DND-41 (cell line): Measurements from ENCODE around the gene PDLIM7.

Experiments
- ATAC-seq: fragments of 200-7000 bp; cut with Tn5 transposase; 3 replicates; pipeline ENCODE4 v1.9.1; 2021; ENCODE audit warnings: low read depth; ENCODE audit not compliant: insufficient read depth
- DNase-seq: peaks from one replicate; pipeline ENCODE4 v3.0.0-alpha.2; 2020
- H2AFZ ChIP-seq: 2 replicates; pipeline ENCODE4 v1.6.0; 2012; ENCODE audit warnings: low read depth, low read length
- H3K27ac ChIP-seq: 2 replicates; pipeline ENCODE4 v1.5.1; 2012; ENCODE audit warnings: low read length, inconsistent platforms
- H3K27me3 ChIP-seq: fragments of 200-600 bp; sonication (generic); 2 replicates; pipeline ENCODE4 v1.6.0; 2012; ENCODE audit warnings: low read length, mild to moderate bottlenecking, inconsistent platforms; ENCODE audit not compliant: insufficient read depth, poor library complexity
- H3K36me3 ChIP-seq: 2 replicates; pipeline ENCODE4 v1.5.1; 2012; ENCODE audit warnings: low read length, inconsistent platforms; ENCODE audit not compliant: insufficient read depth
- H3K4me1 ChIP-seq: 2 replicates; pipeline ENCODE4 v1.5.1; 2012; ENCODE audit warnings: mild to moderate bottlenecking, low read length; ENCODE audit not compliant: insufficient read depth
- H3K4me2 ChIP-seq: 2 replicates; pipeline ENCODE4 v1.6.0; 2012; ENCODE audit warnings: mild to moderate bottlenecking, moderate library complexity, low read length, inconsistent platforms; ENCODE audit not compliant: insufficient read depth
- H3K4me3 ChIP-seq, 2 experiments: fragments of 200-600 bp in 1 of 2; shearing (Covaris generic) in 1 of 2; 2 replicates each; pipeline ENCODE4 v1.5.1; 2012 to 2016; ENCODE audit warnings: inconsistent platforms in 2 of 2, low read length in 2 of 2, mild to moderate bottlenecking in 2 of 2, low read depth in 1 of 2, moderate library complexity in 1 of 2
- H3K79me2 ChIP-seq: 2 replicates; pipeline ENCODE4 v1.6.0; 2012; ENCODE audit warnings: low read length, inconsistent platforms; ENCODE audit not compliant: insufficient read depth
- H3K9ac ChIP-seq: 2 replicates; pipeline ENCODE4 v1.6.0; 2012; ENCODE audit warnings: low read depth, mild to moderate bottlenecking, inconsistent platforms, low read length, moderate library complexity
- H3K9me3 ChIP-seq: 2 replicates; pipeline ENCODE4 v1.5.1; 2012; ENCODE audit warnings: low read length, moderate library complexity, mild to moderate bottlenecking, inconsistent platforms; ENCODE audit not compliant: insufficient read depth, severe bottlenecking
- H4K20me1 ChIP-seq: 2 replicates; pipeline ENCODE4 v1.6.0; 2012; ENCODE audit warnings: low read length; ENCODE audit not compliant: insufficient read depth
- CTCF ChIP-seq: IDR thresholded peaks from 2 replicates; pipeline ENCODE4 v1.5.1; 2012; ENCODE audit warnings: borderline replicate concordance, low read length, moderate library complexity, mild to moderate bottlenecking; ENCODE audit not compliant: poor library complexity, severe bottlenecking; ENCODE audit errors: extremely low read depth
- EZH2 ChIP-seq: IDR thresholded peaks from 3 replicates; pipeline ENCODE4 v1.6.1; 2012; ENCODE audit warnings: borderline replicate concordance, low read depth, mild to moderate bottlenecking, moderate library complexity, low read length, inconsistent platforms; ENCODE audit not compliant: severe bottlenecking

Gene PDLIM7

DNA sequence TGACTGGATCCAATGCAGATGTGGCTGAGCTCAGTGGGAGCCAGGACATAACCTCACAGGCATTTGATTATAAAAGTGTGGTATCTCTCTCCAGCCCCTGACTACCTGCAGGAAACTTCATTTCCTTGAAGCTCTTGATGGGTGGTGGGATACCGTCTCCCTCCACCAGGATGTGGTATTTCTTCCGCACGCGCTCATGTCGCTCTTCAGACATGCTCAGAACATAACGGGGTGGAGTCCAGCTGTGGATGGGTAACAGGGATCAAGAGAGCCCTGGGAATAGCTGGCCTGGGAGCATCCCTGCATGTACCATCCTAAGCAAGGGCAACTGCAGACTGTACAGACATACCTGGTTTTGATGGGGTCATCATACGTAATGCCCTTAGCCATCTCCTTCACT lies 18.2 kb upstream of the PDLIM7 start:
- TF ChIP-seq CTCF (no peak), EZH2 (no peak)
- H3K9ac ChIP-seq = peak overlapping the region; percentile 66
- peak overlapping the region; percentile 60 to 77 for H3K4me3 ChIP-seq
- H3K9me3 ChIP-seq = no peaks in the 10 kb centered on the region
- peaks cover 71% of the 10 kb centered on the region for H3K36me3 ChIP-seq
- peaks cover 47% of the 10 kb centered on the region for H3K4me1 ChIP-seq
- no peak for DNase-seq
- no peak overlapping the region for H2AFZ ChIP-seq
- H3K4me2 ChIP-seq = peak overlapping the region; percentile 88
- H3K27me3 ChIP-seq = no peaks in the 10 kb centered on the region
- H3K27ac ChIP-seq = peak overlapping the region; percentile 83
- peaks cover 36% of the 10 kb centered on the region for H3K79me2 ChIP-seq
- peaks cover 28% of the 10 kb centered on the region for H4K20me1 ChIP-seq
- no peak for ATAC-seq

GRCh38 chr5:177514541-177514940 lies 17.1 kb upstream of the PDLIM7 start:
- H3K27ac ChIP-seq = no peak overlapping the region
- H4K20me1 ChIP-seq = peaks cover 28% of the 10 kb centered on the region
- H3K4me1 ChIP-seq = peaks cover 36% of the 10 kb centered on the region
- H3K9ac ChIP-seq = peak overlapping the region; percentile 11; the same call in 1 of the 2 replicates
- H3K9me3 ChIP-seq = no peaks in the 10 kb centered on the region
- H3K79me2 ChIP-seq = peaks cover 33% of the 10 kb centered on the region
- peak overlapping the region; percentile 88 for H3K4me2 ChIP-seq
- DNase-seq = no peak
- TF ChIP-seq EZH2 (no peak), CTCF (no peak)
- H3K36me3 ChIP-seq = peaks cover 68% of the 10 kb centered on the region
- H3K4me3 ChIP-seq = peak overlapping the region in 1 of 2 experiments; percentile 23; a peak in 1 of 4 replicates
- no peak overlapping the region for H2AFZ ChIP-seq
- H3K27me3 ChIP-seq = no peaks in the 10 kb centered on the region
- no peak for ATAC-seq

DNA sequence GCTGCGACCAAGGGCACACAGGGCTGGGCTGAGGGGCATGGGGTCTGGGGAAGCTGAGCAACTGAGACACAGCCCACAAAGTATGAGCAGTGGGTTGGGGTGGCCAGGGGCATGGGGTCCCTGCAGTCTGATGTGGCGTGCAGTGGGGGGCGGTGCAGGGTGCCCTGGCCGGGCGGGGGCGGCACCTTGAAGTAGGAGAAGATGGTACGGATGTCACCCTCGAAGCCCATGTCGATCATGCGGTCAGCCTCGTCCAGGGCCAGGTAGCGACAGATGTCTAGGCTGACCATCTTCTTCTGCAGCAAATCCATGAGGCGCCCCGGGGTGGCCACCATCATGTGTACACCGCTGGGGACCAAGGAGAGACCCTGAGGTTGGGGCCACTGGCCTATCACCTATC lies 16.1 kb upstream of the PDLIM7 start:
- H3K4me3 ChIP-seq = no peak overlapping the region
- DNase-seq = no peak
- no peak overlapping the region for H3K4me2 ChIP-seq
- H3K36me3 ChIP-seq = peaks cover 64% of the 10 kb centered on the region
- no peak for ATAC-seq
- no peak overlapping the region for H2AFZ ChIP-seq
- no peaks in the 10 kb centered on the region for H3K9me3 ChIP-seq
- no peak overlapping the region for H3K9ac ChIP-seq
- TF ChIP-seq EZH2 (no peak), CTCF (no peak)
- H3K27me3 ChIP-seq = no peaks in the 10 kb centered on the region
- H3K79me2 ChIP-seq = peaks cover 30% of the 10 kb centered on the region
- H3K27ac ChIP-seq = no peak overlapping the region
- peaks cover 27% of the 10 kb centered on the region for H3K4me1 ChIP-seq
- H4K20me1 ChIP-seq = peaks cover 28% of the 10 kb centered on the region

DNA sequence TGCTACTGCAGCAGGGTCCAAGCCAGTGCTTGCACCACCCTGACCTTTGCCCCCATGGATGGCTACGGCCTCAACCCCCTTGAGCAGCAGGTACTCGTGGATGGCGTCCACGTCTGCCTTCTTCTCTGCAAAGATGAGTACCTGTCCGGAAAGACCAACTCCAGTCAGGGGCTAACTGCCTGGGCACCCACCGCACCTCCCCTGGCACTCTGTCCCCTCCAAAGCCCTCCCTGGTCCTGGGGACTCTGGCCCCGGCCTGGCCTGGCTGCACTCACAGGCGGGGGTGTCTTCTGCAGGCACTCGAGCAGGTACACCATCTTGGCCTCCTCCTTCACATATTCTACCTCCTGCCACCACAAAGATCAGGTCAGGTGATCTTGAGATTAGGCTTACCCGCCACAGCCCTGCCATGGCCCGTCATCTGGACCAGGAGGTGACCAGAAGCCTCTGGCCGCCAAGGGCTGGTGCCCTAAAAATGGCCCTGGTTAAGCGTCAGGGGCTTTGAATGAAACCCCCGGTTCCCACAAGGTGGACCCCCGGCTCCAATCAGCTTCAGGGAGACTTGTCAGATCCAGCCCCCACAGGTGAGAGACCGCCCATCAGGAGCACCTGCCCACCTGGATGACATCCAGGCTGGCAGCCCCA lies 15.5 kb upstream of the PDLIM7 start:
- DNase-seq = no peak
- Histone ChIP-seq H3K36me3 (peaks cover 64% of the 10 kb centered on the region), H3K27ac (no peak overlapping the region), H3K4me3 (no peak overlapping the region), H3K4me2 (no peak overlapping the region), H3K79me2 (peaks cover 30% of the 10 kb centered on the region), H3K4me1 (peaks cover 27% of the 10 kb centered on the region), H3K9ac (no peak overlapping the region), H3K9me3 (no peaks in the 10 kb centered on the region), H4K20me1 (peaks cover 28% of the 10 kb centered on the region), H2AFZ (no peak overlapping the region), H3K27me3 (no peaks in the 10 kb centered on the region)
- no peak for TF ChIP-seq EZH2
- no peak for TF ChIP-seq CTCF
- no peak for ATAC-seq
